ENCODE data around the gene ATF4.

ATF4 gene

GRCh38 chr22:39530692-39531331 is 10.4 kb downstream of the ATF4 start:
- no peak for DNase-seq

DNA sequence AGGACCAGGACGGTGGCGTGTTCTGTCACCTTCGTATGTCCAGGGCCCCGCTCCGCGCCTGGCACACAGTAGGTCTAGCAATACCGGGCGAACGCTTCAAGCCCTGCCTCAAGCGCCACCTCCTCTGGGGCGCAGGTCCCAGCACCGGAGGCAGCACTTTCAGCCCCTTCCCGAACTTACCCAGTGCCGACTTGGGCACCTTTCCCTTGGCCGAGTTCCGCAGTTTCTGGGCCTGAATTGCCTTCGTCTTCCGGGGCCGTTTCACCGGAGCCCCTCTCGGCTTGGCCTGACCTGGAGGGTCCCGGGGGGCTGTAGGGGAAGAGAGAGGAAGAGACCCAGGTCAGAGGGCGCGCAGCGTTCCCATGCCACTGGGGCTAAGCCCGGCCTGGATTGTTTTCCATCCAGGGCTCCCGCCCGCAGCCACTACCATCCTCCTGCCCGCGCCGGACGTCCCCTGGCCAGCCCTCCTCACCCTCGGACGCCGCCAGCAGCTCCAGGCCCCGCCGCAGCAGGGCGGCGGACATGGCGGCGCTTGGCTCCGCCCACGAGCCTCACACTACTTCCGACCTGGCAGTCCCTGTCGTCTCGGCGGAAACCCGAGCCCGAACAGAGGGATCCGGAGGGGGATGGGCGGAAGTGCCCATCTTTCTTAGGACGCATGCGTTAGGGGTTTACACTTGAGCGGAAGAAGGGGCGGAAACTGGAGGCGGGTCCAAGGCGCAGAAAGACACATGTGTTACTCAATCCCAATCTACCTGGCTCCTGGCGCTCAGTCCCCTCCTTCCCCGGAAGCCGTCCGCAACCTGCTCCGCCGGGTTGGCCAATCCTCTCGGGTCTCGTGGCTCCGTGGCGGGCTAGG is 12.1 kb downstream of the ATF4 start, which contains the start of gene RPS19BP1:
Gene RPS19BP1, minus strand, starts transcription at position 534 of the 859 bp plus-strand sequence. Its CDS starts 10 bp downstream, at position 524.
- DNase-seq: peak; percentile 99

- DNase-seq: no peak
Measured at GRCh38 chr22:39534092-39534506, 13.7 kb downstream of the ATF4 start.

- DNase-seq: peak; percentile 83
Measured at GRCh38 chr22:39534591-39535356, 14.4 kb downstream of the ATF4 start.

DNA sequence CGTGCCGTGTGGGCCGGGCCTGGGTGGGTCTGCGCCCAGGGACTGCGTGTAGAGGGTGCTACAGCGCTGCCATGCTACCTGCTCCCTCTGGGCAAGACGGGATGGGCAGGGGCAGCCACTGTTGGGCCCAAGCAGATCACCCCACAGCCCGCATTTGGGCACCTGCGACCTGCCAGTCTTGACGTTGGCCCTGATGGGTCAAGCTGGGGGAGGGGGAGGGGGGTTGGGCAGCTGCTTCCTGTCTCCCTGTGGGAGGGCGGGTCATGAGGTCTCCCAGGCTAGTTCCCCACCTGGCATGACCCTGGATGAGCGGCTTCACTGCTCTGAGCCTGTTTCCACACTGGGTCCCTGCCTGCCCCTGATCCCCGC is 15.0 kb downstream of the ATF4 start:
- no peak for DNase-seq

GRCh38 chr22:39535831-39536449 is 15.6 kb downstream of the ATF4 start:
- no peak for DNase-seq

DNA sequence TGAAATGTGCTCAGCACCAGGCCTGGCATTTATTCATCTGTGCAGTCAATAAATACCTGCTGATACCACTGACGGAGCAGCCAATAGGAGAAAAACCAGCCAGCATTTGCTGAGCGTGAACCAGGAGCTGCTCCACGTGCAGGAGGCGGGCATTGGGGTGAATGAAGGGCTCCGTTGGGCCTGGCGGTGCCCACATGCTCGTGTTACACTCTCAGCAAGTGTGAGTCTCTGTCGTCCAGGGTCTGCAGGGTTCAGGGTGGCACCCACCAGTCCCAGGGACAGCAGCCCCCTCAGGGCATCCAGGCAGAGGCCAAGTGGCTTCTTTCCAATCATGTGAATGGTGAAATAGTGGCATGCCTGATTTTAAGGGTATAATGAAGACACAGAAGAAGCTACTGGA is 16.3 kb downstream of the ATF4 start:
- no peak for DNase-seq

DNA sequence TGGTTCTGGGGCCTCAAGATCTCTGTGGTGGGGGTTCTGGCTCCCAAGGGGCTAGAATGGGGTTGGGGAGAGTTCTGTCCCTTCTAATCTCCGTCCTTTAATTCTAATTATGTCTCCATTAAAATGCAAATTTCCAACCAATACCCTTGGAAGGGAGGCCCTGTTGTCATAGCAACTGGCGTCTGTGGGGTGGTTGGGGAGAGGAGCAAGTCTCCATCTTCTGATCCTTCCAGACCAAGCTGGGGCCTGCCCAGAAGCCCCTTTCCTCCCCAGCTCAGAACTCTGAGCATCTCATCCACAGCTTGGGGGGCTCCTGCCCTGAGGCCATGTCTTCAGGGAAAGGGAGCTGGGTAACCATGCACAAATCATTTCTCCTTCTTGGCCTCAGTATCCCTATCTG is 17.6 kb downstream of the ATF4 start:
- no peak for DNase-seq

DNA sequence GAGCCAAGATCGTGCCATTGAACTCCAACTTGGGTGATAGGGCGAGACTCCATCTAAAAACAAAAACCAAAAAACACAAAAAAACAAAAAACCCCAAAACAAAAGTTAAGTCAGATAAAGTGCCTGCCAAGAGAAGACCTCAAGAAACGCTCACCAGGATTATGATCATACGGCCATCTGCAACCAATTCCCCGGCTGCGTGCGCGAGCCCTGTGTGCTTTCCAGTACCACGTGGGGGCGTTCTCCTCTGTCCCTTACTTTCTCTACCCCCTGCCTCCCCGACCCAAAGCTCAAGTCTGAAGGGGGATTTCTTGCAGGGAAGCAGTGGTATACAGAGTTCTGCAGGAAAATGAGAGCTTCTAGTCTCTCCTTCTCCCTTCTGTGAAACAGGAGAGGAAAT is 22.7 kb downstream of the ATF4 start:
- no peak for DNase-seq

- peak; percentile 72 for DNase-seq
Measured at GRCh38 chr22:39545386-39546365, 25.3 kb downstream of the ATF4 start.

DNA sequence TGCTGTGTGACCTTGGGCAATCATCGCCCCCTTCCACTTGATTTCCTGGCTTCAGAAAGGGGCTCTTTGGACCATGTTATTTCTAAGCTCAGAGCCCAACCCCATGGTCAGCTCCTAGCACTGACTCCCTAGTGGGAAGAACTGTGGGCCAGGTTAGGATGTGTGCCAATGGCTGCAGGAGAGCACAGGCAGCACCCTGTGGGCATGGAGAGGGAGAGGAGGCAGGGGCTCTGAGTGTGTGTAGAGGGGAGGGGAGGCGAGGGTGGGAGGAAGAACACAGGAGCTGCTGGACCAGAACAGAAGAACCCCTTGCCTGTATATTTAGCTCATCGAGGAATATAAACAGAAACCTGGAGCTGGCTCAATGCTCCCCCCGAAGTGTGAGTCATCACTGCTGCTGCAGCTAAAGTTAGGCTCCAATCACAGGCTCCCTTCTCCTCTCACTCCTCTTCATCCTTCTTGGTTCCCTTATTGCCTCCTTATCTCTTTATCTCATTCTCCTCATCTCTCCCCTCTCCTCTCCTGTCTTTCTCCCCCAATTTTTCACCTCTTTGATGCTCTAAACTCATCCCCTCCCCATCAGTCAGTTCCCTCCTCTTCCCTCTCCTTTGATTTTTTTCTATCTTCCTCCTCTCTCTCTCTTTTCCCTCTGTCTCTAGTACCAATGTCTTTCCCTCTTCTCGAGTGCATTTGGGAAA is 26.7 kb downstream of the ATF4 start:
- DNase-seq: no peak

DNA sequence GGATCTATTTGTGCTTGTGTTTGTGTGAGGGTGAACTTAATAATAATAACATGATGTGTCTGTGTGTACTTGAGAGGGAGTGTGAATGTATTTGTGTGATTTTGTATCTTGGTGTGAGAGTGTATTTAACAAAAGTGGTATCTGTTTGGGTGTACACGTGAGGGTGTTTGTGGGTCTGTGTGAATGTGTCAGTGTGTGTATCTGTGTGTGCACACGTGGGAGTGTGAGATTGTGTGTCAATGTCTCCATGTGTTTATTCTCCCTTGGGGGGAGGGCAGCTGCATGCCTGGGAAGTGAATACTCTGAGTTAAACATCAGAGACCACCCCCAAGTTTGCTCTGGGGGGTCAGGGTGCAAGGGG is 27.2 kb downstream of the ATF4 start:
- no peak for DNase-seq

DNA sequence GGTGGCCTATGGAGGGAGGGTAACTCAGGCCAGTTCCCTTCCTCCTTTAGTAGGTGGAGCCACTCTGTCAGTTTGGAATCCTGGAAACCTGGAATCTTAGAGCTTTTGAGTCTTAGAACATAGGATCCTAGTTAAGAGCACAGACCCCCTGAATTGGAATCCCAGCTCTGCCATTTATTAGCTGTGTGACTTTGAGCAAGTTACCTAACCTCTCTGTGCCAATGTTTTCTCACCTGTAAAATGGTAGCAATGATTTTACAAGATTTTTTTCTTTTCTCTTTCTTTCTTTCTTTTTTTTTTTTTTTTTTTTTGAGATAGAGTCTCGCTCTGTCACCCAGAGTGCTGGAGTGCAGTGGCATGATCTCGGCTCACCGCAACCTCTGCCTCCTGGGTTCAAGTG is 33.1 kb downstream of the ATF4 start:
- no peak for DNase-seq

GRCh38 chr22:39554151-39554550 is 33.8 kb downstream of the ATF4 start:
- DNase-seq: no peak

DNA sequence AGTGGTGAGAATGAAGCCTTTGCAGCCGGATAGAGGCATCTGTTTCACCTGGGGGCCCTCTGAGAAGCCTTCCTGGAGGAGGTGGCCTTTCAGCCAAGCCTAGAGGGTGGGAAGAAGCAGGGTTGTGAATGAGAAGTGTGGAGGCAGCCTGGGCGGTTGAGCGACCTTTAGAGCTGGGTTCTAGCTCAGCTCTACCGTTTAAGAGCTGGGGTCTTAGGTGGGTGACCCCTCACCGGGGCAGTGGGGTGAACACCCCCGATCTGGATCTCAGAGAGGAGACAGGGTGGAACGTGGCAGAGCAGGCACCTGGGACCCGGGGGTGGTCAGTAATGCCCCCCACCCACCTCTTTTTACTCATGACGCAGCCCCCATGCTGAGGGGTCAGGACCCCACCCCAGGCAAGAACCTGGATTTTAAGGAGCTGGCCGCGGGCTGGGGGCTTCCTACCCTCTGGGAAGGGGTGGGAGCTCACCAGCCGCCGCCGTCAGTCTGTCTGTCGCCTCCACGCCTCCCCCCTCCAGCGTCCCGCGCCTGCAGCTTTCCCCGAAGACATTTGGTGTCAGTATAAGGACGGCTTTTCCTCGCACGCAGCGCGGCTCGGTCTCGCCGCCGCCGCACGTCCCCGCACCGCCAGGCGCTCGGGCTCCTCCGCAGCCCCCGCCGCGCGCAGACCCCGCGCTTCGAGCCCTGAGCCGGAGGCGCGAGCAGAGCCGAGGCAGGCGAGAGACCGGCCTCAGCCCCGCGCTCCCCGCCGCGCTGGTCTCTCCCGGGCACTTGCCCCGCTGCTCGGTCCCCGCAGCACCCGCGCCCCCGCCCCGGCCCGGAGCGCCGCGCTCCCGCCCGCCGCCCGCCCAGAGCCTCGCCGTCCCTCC is 36.8 kb downstream of the ATF4 start:
- peak; percentile 51 for DNase-seq

- DNase-seq: no peak
Measured at GRCh38 chr22:39558254-39558727, 37.9 kb downstream of the ATF4 start.

DNA sequence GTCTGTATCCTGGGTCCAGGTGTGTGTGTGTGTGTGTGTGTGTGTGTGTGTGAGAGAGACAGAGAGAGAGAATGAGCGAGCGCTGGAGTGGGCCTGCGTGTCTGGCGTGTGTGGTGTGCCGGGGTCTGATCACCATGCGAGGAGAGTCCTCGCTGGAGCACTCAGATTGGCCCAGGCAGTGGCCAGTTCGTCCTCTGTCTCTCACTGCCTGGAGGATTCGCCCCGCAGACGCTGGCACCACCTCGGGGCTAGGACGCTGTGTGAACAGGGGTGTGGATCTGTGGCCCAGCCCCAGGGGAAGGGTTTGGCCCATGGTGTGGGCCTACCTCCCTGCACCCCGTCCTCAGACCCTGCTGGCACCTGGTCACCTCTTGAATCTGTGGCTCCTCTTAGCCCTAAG is 38.6 kb downstream of the ATF4 start:
- no peak for DNase-seq

GRCh38 chr22:39559456-39560105 is 39.2 kb downstream of the ATF4 start:
- no peak for DNase-seq

DNA sequence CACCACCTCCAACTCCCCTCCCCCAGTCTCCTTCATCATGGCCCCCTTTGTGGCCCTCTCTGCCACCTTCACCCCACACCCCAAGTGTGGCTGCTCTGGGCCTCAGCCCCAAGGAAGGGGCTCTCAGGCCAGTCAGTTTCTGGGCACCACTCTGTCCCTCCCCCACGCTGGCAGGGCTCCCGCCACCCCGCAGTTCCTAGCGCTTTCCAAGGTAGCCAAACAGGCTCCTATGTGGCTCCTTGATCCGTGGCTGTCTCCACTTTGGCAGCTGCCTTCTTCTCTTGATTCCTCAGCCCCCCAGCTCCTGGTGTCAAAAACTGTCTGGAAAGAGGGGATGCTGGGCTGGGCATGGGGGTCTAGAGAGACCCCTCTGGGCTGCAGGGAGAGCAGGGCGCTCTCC is 39.8 kb downstream of the ATF4 start:
- DNase-seq: no peak
